Stromal cell of bone marrow (primary cell): ENCODE data around the gene BARX2.

Source experiments
- DNase-seq: peaks from one replicate; pipeline ENCODE4 v3.0.0-alpha.2; 2012; ENCODE audit warnings: low read depth

The BARX2 gene

GRCh38 chr11:129374081-129374992 is 1.3 kb upstream of the BARX2 start:
- no peak for DNase-seq

GRCh38 chr11:129374993-129375750 is 476 bp upstream of the BARX2 start:
- no peak for DNase-seq

GRCh38 chr11:129376658-129377341 is 1.2 kb downstream of the BARX2 start:
- no peak for DNase-seq

- no peak for DNase-seq
Observed at GRCh38 chr11:129377739-129378138, 2.1 kb downstream of the BARX2 start.

GRCh38 chr11:129380413-129380812 is 4.8 kb downstream of the BARX2 start:
- DNase-seq, result no peak

- DNase-seq, result no peak
Observed at GRCh38 chr11:129382583-129382982, 6.9 kb downstream of the BARX2 start.

- no peak for DNase-seq
Observed at GRCh38 chr11:129383060-129383459, 7.4 kb downstream of the BARX2 start.

- no peak for DNase-seq
Observed at GRCh38 chr11:129383502-129383901, 7.9 kb downstream of the BARX2 start.

- DNase-seq, result no peak
Observed at GRCh38 chr11:129384415-129384814, 8.8 kb downstream of the BARX2 start.

- DNase-seq, result no peak
Observed at GRCh38 chr11:129385801-129386200, 10.2 kb downstream of the BARX2 start.

GRCh38 chr11:129386795-129387397 is 11.2 kb downstream of the BARX2 start:
- DNase-seq, result no peak

GRCh38 chr11:129387434-129387833 is 11.8 kb downstream of the BARX2 start:
- DNase-seq, result no peak

- DNase-seq, result no peak
Observed at GRCh38 chr11:129388824-129389223, 13.2 kb downstream of the BARX2 start.

GRCh38 chr11:129390303-129390821 is 14.7 kb downstream of the BARX2 start:
- DNase-seq, result no peak

- DNase-seq, result no peak
Observed at GRCh38 chr11:129391360-129391759, 15.7 kb downstream of the BARX2 start.

- no peak for DNase-seq
Observed at GRCh38 chr11:129391821-129392220, 16.2 kb downstream of the BARX2 start.

GRCh38 chr11:129392995-129393394 is 17.3 kb downstream of the BARX2 start:
- no peak for DNase-seq

GRCh38 chr11:129394709-129395108 is 19.1 kb downstream of the BARX2 start:
- no peak for DNase-seq

- DNase-seq, result no peak
Observed at GRCh38 chr11:129395432-129395831, 19.8 kb downstream of the BARX2 start.

GRCh38 chr11:129395883-129396282 is 20.2 kb downstream of the BARX2 start:
- DNase-seq, result no peak

- no peak for DNase-seq
Observed at GRCh38 chr11:129396454-129396853, 20.8 kb downstream of the BARX2 start.
